ENCODE results near the gene ACAP2.
"Not testable (repeated sequence)": the region's sequence is repeated elsewhere in the genome, so short reads cannot be mapped to it uniquely, and the experiment has no call there.

ACAP2 gene

GRCh38 chr3:195296662-195297061, 146.2 kb downstream of the ACAP2 start:
- TF ChIP-seq CTCF (IDR thresholded peaks at IDR 0.05; ENCODE audit: insufficient read depth, low read length, missing control alignments) = no peak
- CTCF ChIA-PET = interaction anchor here (0.9 kb wide), 1 partner anchor 25 kb away, joined by 7 read pairs; the partner anchor contains the start of gene XXYLT1
- DNase-seq (ENCODE audit: low read depth, low spot score) = no peak
- POLR2A ChIA-PET = no interaction called here
- H3K4me3 ChIP-seq (ENCODE audit: low read depth, low read length) = no peak overlapping the region

- no peak overlapping the region for H3K4me3 ChIP-seq (ENCODE audit: low read depth, low read length)
- DNase-seq (ENCODE audit: low read depth, low spot score) = no peak
- ChIA-PET CTCF (interaction anchor here (1.0 to 3.2 kb wide), 5 partner anchors 11 to 232 kb away, joined by 3 to 9 read pairs (median 5); partner anchors contain the start of gene XXYLT1), POLR2A (no interaction called here)
- TF ChIP-seq CTCF (IDR thresholded peaks at IDR 0.05; ENCODE audit: insufficient read depth, low read length, missing control alignments) = no peak
Measured at GRCh38 chr3:195291121-195291520, 151.7 kb downstream of the ACAP2 start.

- POLR2A ChIA-PET; DNase-seq (ENCODE audit: low read depth, low spot score): not testable (repeated sequence)
- CTCF ChIA-PET = interaction anchor here (1.0 to 3.2 kb wide), 5 partner anchors 12 to 232 kb away, joined by 3 to 9 read pairs (median 5); partner anchors contain the start of gene XXYLT1
Measured at GRCh38 chr3:195290643-195291042, 152.2 kb downstream of the ACAP2 start.

GRCh38 chr3:195286115-195286872, 156.5 kb downstream of the ACAP2 start:
- TF ChIP-seq CTCF (IDR thresholded peaks at IDR 0.05; ENCODE audit: insufficient read depth, low read length, missing control alignments) = no peak
- DNase-seq (ENCODE audit: low read depth, low spot score) = no peak
- ChIA-PET CTCF (interaction anchor here (0.7 to 8.0 kb wide), 3 partner anchors 14 to 17 kb away, joined by 3 to 102 read pairs (median 4); partner anchors contain the start of gene XXYLT1), POLR2A (no interaction called here)
- H3K4me3 ChIP-seq (ENCODE audit: low read depth, low read length) = no peak overlapping the region

More at GRCh38 chr3:195290643-195291042, 152.2 kb downstream of the ACAP2 start:
- not testable (repeated sequence) for H3K4me3 ChIP-seq (ENCODE audit: low read depth, low read length)

- no peak overlapping the region for H3K4me3 ChIP-seq (ENCODE audit: low read depth, low read length)
- no peak for DNase-seq (ENCODE audit: low read depth, low spot score)
- ChIA-PET POLR2A (no interaction called here), CTCF (interaction anchor here (1.4 to 8.0 kb wide), 3 partner anchors 13 to 222 kb away, joined by 4 to 102 read pairs (median 4); partner anchors contain the start of gene XXYLT1)
- no peak for TF ChIP-seq CTCF (IDR thresholded peaks at IDR 0.05; ENCODE audit: insufficient read depth, low read length, missing control alignments)
Measured at GRCh38 chr3:195285372-195285771, 157.4 kb downstream of the ACAP2 start.

GRCh38 chr3:195284842-195285241, 158.0 kb downstream of the ACAP2 start:
- no peak for DNase-seq (ENCODE audit: low read depth, low spot score)
- POLR2A ChIA-PET = interaction anchor here (0.6 kb wide), 1 partner anchor 8 kb away, joined by 4 read pairs; no protein-coding TSS in a partner anchor
- H3K4me3 ChIP-seq (ENCODE audit: low read depth, low read length) = no peak overlapping the region
- CTCF ChIA-PET = interaction anchor here (1.4 to 8.0 kb wide), 4 partner anchors 13 to 237 kb away, joined by 4 to 102 read pairs (median 9); partner anchors contain the start of gene XXYLT1
- TF ChIP-seq CTCF (IDR thresholded peaks at IDR 0.05; ENCODE audit: insufficient read depth, low read length, missing control alignments) = no peak

Data from AG04449 (cell line).